ENCODE data around the gene IZUMO2. TPM values are rescaled to one million over a fixed set of nuclear protein-coding genes. Genes with fewer than 3 reads are reported as not detected.

The IZUMO2 gene
- total and polyA plus RNA-seq, 9 of the 15 experiments (the other 6 are each of a cell fraction or from before 2014, with no cell fraction given), result not detected

GRCh38 chr19:50202962-50203280 lies 39.8 kb upstream of the IZUMO2 start:
- Histone ChIP-seq H2AFZ (ENCODE audit: low read depth, low read length) (no peak overlapping the region), H4K20me1 (replicated peaks; ENCODE audit: control insufficient read depth, insufficient read depth, low read length) (no peaks in the 10 kb centered on the region; the same call in 1 of the 2 replicates), H3K9me1 (ENCODE audit: control insufficient read depth, insufficient read depth, low read length) (no peaks in the 10 kb centered on the region), H3K9ac (ENCODE audit: insufficient read depth in 1 of 2, low read depth in 2 of 2, low read length in 2 of 2) (no peak overlapping the region), H3K79me2 (ENCODE audit: control insufficient read depth, insufficient read depth, low read length) (no peaks in the 10 kb centered on the region), H3K4me3 (no peak overlapping the region), H3K36me3 (ENCODE audit: control insufficient read depth, insufficient read depth, low read length) (no peaks in the 10 kb centered on the region), H3K4me2 (ENCODE audit: insufficient read depth, low read length) (no peak overlapping the region), H3K27me3 (ENCODE audit: control insufficient read depth in 2 of 2, insufficient read depth in 2 of 2, low read length in 2 of 2) (0 out of 5 replicates have a peak, but pooled peaks cover 0 to 4% of the 10 kb centered on the region in 2 experiments), H3K27ac (ENCODE audit: extremely low read depth, low read depth, low read length) (no peak overlapping the region), H3K9me3 (replicated peaks; ENCODE audit: control insufficient read depth, insufficient read depth, low read depth, low read length) (no peaks in the 10 kb centered on the region), H3K4me1 (replicated peaks in 1 of 2; ENCODE audit: control insufficient read depth in 2 of 2, insufficient read depth in 2 of 2, low read length in 2 of 2) (peaks cover 0 to 18% of the 10 kb centered on the region in 2 experiments; a peak in 2 of 5 replicates)
- in situ Hi-C loops (cut with MboI), result no loop called here
- intact Hi-C loops (cut with micrococcal nuclease), result no loop called here
- ATAC-seq, result no peak
- no peak for FAIRE-seq
- 60% methylated on average over 13 of the region's 18 CpGs for WGBS (ENCODE audit: insufficient coverage, low coverage, missing lambda C conversion rate)
- CTCF ChIA-PET (ENCODE audit: low intra/inter-chr PET ratio), result no interaction called here
- POLR2A ChIA-PET, result interaction anchor here (1.6 kb wide), 1 partner anchor 11 kb away, joined by 6 read pairs; no protein-coding TSS in a partner anchor
- TF ChIP-seq L3MBTL2 (IDR thresholded peaks at IDR 0.05) (no peak), ZFX (CRISPR knock-in tag; IDR thresholded peaks at IDR 0.05) (0 out of 2 replicates have a peak, but pooled peaks have one; percentile 1)
- no peak for DNase-seq (ENCODE audit: extremely low read depth in 1 of 4, low spot score in 3 of 4)
- no TSS peak for BruUV-seq (replicated peaks)

- DNase-seq (ENCODE audit: extremely low read depth in 1 of 4, low spot score in 3 of 4) (no peak), ATAC-seq (no peak), FAIRE-seq (no peak)
- intact Hi-C loops (cut with micrococcal nuclease), result no loop called here
- Histone ChIP-seq H2AFZ (ENCODE audit: low read depth, low read length) (no peak overlapping the region), H3K9ac (ENCODE audit: insufficient read depth in 1 of 2, low read depth in 2 of 2, low read length in 2 of 2) (no peak overlapping the region), H3K4me3 (no peak overlapping the region), H3K27ac (ENCODE audit: extremely low read depth, low read depth, low read length) (no peak overlapping the region), H3K9me3 (replicated peaks; ENCODE audit: control insufficient read depth, insufficient read depth, low read depth, low read length) (no peaks in the 10 kb centered on the region), H3K79me2 (ENCODE audit: control insufficient read depth, insufficient read depth, low read length) (no peaks in the 10 kb centered on the region), H3K4me2 (ENCODE audit: insufficient read depth, low read length) (no peak overlapping the region), H3K36me3 (ENCODE audit: control insufficient read depth, insufficient read depth, low read length) (no peaks in the 10 kb centered on the region), H4K20me1 (replicated peaks; ENCODE audit: control insufficient read depth, insufficient read depth, low read length) (no peaks in the 10 kb centered on the region; the same call in 1 of the 2 replicates), H3K27me3 (ENCODE audit: control insufficient read depth in 2 of 2, insufficient read depth in 2 of 2, low read length in 2 of 2) (peaks cover 0 to 4% of the 10 kb centered on the region in 2 experiments; a peak in 1 of 5 replicates), H3K4me1 (replicated peaks in 1 of 2; ENCODE audit: control insufficient read depth in 2 of 2, insufficient read depth in 2 of 2, low read length in 2 of 2) (peaks cover 0 to 18% of the 10 kb centered on the region in 2 experiments; a peak in 2 of 5 replicates), H3K9me1 (ENCODE audit: control insufficient read depth, insufficient read depth, low read length) (no peaks in the 10 kb centered on the region)
- 16% methylated on average over 3 of the region's 3 CpGs for WGBS (ENCODE audit: insufficient coverage, low coverage, missing lambda C conversion rate)
- POLR2A ChIA-PET, result interaction anchor here (1.6 kb wide), 1 partner anchor 11 kb away, joined by 6 read pairs; no protein-coding TSS in a partner anchor
- no TSS peak for BruUV-seq (replicated peaks)
- CTCF ChIA-PET (ENCODE audit: low intra/inter-chr PET ratio), result no interaction called here
- in situ Hi-C loops (cut with MboI), result no loop called here
- TF ChIP-seq ERF (CRISPR knock-in tag; IDR thresholded peaks at IDR 0.05) (no peak), ZNF592 (IDR thresholded peaks at IDR 0.05) (no peak), CEBPZ (IDR thresholded peaks at IDR 0.05; ENCODE audit: borderline replicate concordance, low read depth, low read length) (no peak), ETS1 (conservative IDR thresholded peaks at IDR 0.05; ENCODE audit: control insufficient read depth, low read depth, low read length) (no peak)
These were observed 39.3 kb upstream of the IZUMO2 start for GRCh38 chr19:50202386-50202785.
